AG09309 (cell line): ENCODE measurements around the gene EIF3L.

ENCODE experiments used
- DNase-seq: peaks from one replicate; pipeline ENCODE4 v3.0.0-alpha.2; 2010; ENCODE audit warnings: low read depth
- H3K4me3 ChIP-seq: 2 replicates; pipeline ENCODE4 v1.5.1; 2011; ENCODE audit warnings: mild to moderate bottlenecking, low read depth, low read length, moderate library complexity; ENCODE audit not compliant: control insufficient read depth
- CTCF ChIP-seq: IDR thresholded peaks from 2 replicates; pipeline ENCODE4 v1.5.1; 2011; ENCODE audit warnings: mild to moderate bottlenecking, low read depth, low read length, inconsistent platforms; ENCODE audit not compliant: insufficient read depth, control insufficient read depth; ENCODE audit errors: missing control alignments

EIF3L gene

DNA sequence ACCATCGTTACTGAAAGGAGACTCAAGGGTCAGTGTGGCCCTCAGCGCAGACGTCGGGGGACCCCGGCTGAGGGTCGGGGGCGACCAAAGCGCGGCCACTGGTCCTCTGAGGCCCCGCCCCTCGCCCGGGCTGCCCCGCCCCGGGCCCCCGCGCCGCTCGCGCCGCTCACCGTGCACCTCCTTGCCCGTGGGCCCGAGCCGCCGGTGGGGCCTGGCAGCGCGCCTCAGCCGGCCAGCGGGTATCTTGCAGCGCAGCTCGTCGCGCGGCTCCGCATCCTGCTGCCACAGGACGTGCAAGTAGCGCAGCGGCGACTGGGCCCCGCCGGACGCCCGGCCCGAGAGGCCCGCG lies 5.5 kb upstream of the EIF3L start:
- peak overlapping the region; percentile 64 for H3K4me3 ChIP-seq
- no peak for TF ChIP-seq CTCF
- DNase-seq = no peak

DNA sequence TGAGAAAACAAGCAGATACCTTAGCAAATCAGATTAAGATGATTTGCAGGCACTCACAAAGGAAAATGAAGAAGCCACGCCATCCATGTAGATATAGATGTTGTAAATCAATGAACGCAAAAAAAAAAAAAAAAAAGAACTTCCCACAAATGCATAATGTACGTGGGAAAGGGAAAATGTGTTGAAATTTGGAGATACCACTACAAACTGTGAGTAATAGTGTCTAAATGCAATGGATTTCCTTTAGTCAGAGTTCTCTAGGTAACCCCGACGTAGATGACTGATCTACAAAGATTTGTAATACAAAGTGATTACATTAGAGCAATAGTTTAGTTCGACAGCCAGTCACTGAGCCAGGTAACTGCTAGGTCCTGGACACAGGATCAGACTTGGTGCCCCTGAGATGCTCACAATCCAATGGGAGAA lies 4.3 kb upstream of the EIF3L start:
- H3K4me3 ChIP-seq = peak overlapping the region; percentile 64
- no peak for TF ChIP-seq CTCF
- DNase-seq = no peak

- DNase-seq = no peak
- TF ChIP-seq CTCF = no peak
- no peak overlapping the region for H3K4me3 ChIP-seq
Measured at GRCh38 chr22:37846433-37846832, 2.8 kb upstream of the EIF3L start.

- no peak for DNase-seq
- TF ChIP-seq CTCF = no peak
- H3K4me3 ChIP-seq = peak overlapping the region; percentile 70
Measured at GRCh38 chr22:37848587-37849088, 581 bp upstream of the EIF3L start.

GRCh38 chr22:37850801-37851200 lies 1.6 kb downstream of the EIF3L start:
- DNase-seq = no peak
- no peak for TF ChIP-seq CTCF
- no peak overlapping the region for H3K4me3 ChIP-seq

DNA sequence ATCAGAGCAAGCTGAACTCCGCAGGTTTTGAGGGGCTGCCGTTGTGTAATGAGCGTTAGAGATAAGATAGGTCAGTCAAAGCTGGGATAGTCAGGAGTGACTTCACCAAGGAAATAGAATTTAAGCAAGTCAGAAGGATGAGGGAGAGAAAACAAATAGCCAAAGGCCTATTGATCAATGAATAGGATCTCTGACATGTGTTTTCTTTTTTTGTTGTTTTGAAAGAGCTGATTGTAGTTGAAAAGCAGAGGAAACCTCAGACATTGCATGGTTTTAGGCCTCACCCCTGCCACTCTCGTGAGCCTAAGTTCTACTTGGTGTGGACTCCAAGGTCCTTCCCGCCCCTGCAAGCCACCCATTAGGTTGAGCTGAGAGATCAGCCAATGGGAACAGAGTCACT lies 3.2 kb downstream of the EIF3L start:
- no peak overlapping the region for H3K4me3 ChIP-seq
- TF ChIP-seq CTCF = no peak
- DNase-seq = no peak

- no peak for DNase-seq
- H3K4me3 ChIP-seq = no peak overlapping the region
- no peak for TF ChIP-seq CTCF
Measured at GRCh38 chr22:37854946-37855345, 5.7 kb downstream of the EIF3L start.
